Measurements from ENCODE around the gene ALX4. TPM values are rescaled to one million over a fixed set of nuclear protein-coding genes. Genes with fewer than 3 reads are reported as not detected.

The ALX4 gene
- total and polyA plus RNA-seq, 9 of the 15 experiments (the other 6 are each of a cell fraction or from before 2014, with no cell fraction given): 0.07 to 1.2 (median 0.33) TPM

GRCh38 chr11:44269369-44270351 lies 40.3 kb downstream of the ALX4 start (continued):
- TF ChIP-seq SIX5 (IDR thresholded peaks at IDR 0.05; ENCODE audit: borderline replicate concordance in 1 of 2, insufficient read depth in 1 of 2, low read depth in 1 of 2, low read length in 2 of 2) (no peak), CBFA2T3 (IDR thresholded peaks at IDR 0.05) (peak; percentile 98), THAP12 (CRISPR knock-in tag; IDR thresholded peaks at IDR 0.05) (no peak), ZEB2 (IDR thresholded peaks at IDR 0.05) (peak; percentile 77), NFXL1 (CRISPR knock-in tag; IDR thresholded peaks at IDR 0.05) (no peak), HOXB6 (CRISPR knock-in tag; IDR thresholded peaks at IDR 0.05; ENCODE audit: borderline replicate concordance) (no peak), ZFP30 (CRISPR knock-in tag; IDR thresholded peaks at IDR 0.05; ENCODE audit: borderline replicate concordance) (no peak), GATA2 (CRISPR knock-in tag; IDR thresholded peaks at IDR 0.05) (peak; percentile 84), ZNF217 (CRISPR knock-in tag; IDR thresholded peaks at IDR 0.05) (no peak), SMARCC2 (IDR thresholded peaks at IDR 0.05; ENCODE audit: low read depth) (peak; percentile 94), HINFP (tag; conservative IDR thresholded peaks at IDR 0.05; ENCODE audit: low read depth) (no peak), BHLHE40 (IDR thresholded peaks at IDR 0.05; ENCODE audit: low read length) (peak; percentile 61), ZNF408 (CRISPR knock-in tag; IDR thresholded peaks at IDR 0.05; ENCODE audit: low read depth) (no peak), NEUROD1 (IDR thresholded peaks at IDR 0.05; ENCODE audit: borderline replicate concordance, low read depth, low read length, partially characterized antibody) (peak; percentile 74), RBM22 (IDR thresholded peaks at IDR 0.05; ENCODE audit: low read depth, low read length, poor library complexity, severe bottlenecking) (no peak), NELFE (IDR thresholded peaks at IDR 0.05; ENCODE audit: insufficient read depth, insufficient read length) (no peak), EWSR1 (IDR thresholded peaks at IDR 0.05; ENCODE audit: borderline replicate concordance, low read depth, partially characterized antibody) (no peak), NCOA1 (IDR thresholded peaks at IDR 0.05; ENCODE audit: low read depth) (peak; percentile 91), ZKSCAN1 (IDR thresholded peaks at IDR 0.05; ENCODE audit: low read depth, low read length) (no peak)
